Measurements from ENCODE around the gene NPDC1. TPM values are rescaled to one million over a fixed set of nuclear protein-coding genes. Genes with fewer than 3 reads are reported as not detected.

The NPDC1 gene
- total and polyA plus RNA-seq, 2 donors (not counting 1 experiment from before 2014, with no cell fraction given): 9.0 to 15.7 TPM

DNA sequence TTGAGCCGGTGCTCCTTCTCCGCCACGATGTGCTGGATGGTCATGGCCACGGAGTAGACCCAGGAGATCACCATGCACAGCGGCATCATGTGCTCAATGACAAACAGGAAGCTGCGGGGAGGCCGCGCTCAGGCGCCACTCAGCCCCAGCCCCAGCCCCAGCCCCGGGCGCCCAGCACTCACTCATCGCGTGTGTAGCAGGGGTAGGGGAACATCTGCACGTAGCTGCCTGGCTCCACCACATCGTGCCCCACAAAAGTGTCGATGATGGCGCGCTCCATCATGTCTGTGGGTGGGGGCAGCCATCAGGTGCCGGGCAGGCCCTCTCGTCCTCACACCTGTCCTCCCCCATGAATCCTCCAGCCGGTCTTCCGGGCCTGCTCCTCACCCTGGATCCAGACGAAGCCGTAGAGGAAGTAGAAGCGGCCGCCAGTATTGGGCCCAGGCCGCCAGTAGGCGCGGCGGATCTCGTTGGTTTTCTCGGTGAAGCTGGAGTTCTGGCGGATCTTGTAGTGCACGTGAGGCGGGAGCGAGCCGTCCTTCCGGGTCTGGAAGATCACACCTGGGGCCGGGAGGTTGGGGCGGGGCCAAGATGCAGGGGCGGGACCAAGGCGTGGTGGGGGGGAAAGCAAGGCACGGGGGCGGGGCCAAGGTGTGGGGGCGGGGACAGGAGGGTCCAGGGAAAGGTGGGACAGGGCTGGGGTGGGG lies 28.0 kb downstream of the NPDC1 start:
- no peaks in the 10 kb centered on the region for H4K20me1 ChIP-seq (ENCODE audit: control insufficient read depth, extremely low read depth, insufficient read depth, low read length)
- H2AFZ ChIP-seq (ENCODE audit: low read length): no peak overlapping the region
- H3K4me1 ChIP-seq (ENCODE audit: control insufficient read depth, extremely low read depth, insufficient read depth, low read length): no peaks in the 10 kb centered on the region
- no peaks in the 10 kb centered on the region for H3K27me3 ChIP-seq (ENCODE audit: control insufficient read depth, insufficient read depth, low read length)
- H3K79me2 ChIP-seq (ENCODE audit: control insufficient read depth, insufficient read depth, low read length): no peaks in the 10 kb centered on the region
- no peak for TF ChIP-seq EZH2 (IDR thresholded peaks at IDR 0.05; ENCODE audit: low read length, missing control alignments)
- no peak for TF ChIP-seq CTCF (conservative IDR thresholded peaks at IDR 0.05 in 1 of 2, IDR thresholded peaks at IDR 0.05 in 1 of 2; ENCODE audit: low read depth in 1 of 2, low read length in 2 of 2)
- H3K4me2 ChIP-seq (ENCODE audit: extremely low read depth, insufficient read depth, low read length): no peak overlapping the region
- no peaks in the 10 kb centered on the region for H3K9me3 ChIP-seq (ENCODE audit: control insufficient read depth, insufficient read depth, low read depth, low read length)
- H3K36me3 ChIP-seq (ENCODE audit: control insufficient read depth, insufficient read depth, low read length): peaks cover 10% of the 10 kb centered on the region
- H3K27ac ChIP-seq (ENCODE audit: insufficient read depth, low read length): no peak overlapping the region
- H3K4me3 ChIP-seq (replicated peaks in 1 of 4; ENCODE audit: control extremely low read depth in 1 of 4, insufficient read depth in 1 of 4, low read depth in 3 of 4, low read length in 4 of 4): no peak overlapping the region
- no peak for DNase-seq (ENCODE audit: low read depth in 2 of 2)
- H3K9ac ChIP-seq (ENCODE audit: insufficient read depth, low read length): no peak overlapping the region

DNA sequence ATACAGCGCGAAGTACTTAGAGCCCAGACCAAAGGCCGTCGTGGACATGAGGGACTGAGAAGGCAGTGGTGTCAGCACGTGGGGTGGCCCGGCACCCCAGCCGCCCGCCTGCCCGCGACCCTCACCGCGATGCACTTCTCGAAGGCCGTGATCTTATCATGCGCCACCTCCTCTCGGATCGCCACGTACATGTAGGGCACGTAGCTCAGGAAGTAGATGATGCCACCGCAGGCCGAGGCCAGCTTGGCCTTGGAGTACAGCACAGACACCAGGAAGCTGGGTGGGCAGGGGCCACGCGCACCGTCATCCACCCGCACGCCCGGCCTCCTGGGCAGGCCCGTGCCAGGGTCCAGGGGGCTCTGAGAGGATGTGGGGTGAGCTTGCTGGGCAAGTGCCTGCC lies 28.9 kb downstream of the NPDC1 start:
- no peak for DNase-seq (ENCODE audit: low read depth in 2 of 2)
- Histone ChIP-seq H3K9me3 (ENCODE audit: control insufficient read depth, insufficient read depth, low read depth, low read length) (no peaks in the 10 kb centered on the region), H3K27me3 (ENCODE audit: control insufficient read depth, insufficient read depth, low read length) (no peaks in the 10 kb centered on the region)

GRCh38 chr9:137016436-137016835 lies 29.5 kb downstream of the NPDC1 start:
- H2AFZ ChIP-seq (ENCODE audit: low read length): no peak overlapping the region

More for the DNA sequence above, 28.9 kb downstream of the NPDC1 start:
- H3K9ac ChIP-seq (ENCODE audit: insufficient read depth, low read length): no peak overlapping the region
- H3K4me1 ChIP-seq (ENCODE audit: control insufficient read depth, extremely low read depth, insufficient read depth, low read length): no peaks in the 10 kb centered on the region
- H3K27ac ChIP-seq (ENCODE audit: insufficient read depth, low read length): no peak overlapping the region
- TF ChIP-seq EZH2 (IDR thresholded peaks at IDR 0.05; ENCODE audit: low read length, missing control alignments): no peak
- no peak for TF ChIP-seq CTCF (conservative IDR thresholded peaks at IDR 0.05 in 1 of 2, IDR thresholded peaks at IDR 0.05 in 1 of 2; ENCODE audit: low read depth in 1 of 2, low read length in 2 of 2)
- H3K79me2 ChIP-seq (ENCODE audit: control insufficient read depth, insufficient read depth, low read length): no peaks in the 10 kb centered on the region
- no peak overlapping the region for H3K4me3 ChIP-seq (replicated peaks in 1 of 4; ENCODE audit: control extremely low read depth in 1 of 4, insufficient read depth in 1 of 4, low read depth in 3 of 4, low read length in 4 of 4)
- no peak overlapping the region for H3K4me2 ChIP-seq (ENCODE audit: extremely low read depth, insufficient read depth, low read length)
- peaks cover 10% of the 10 kb centered on the region for H3K36me3 ChIP-seq (ENCODE audit: control insufficient read depth, insufficient read depth, low read length)
- no peaks in the 10 kb centered on the region for H4K20me1 ChIP-seq (ENCODE audit: control insufficient read depth, extremely low read depth, insufficient read depth, low read length)
- H2AFZ ChIP-seq (ENCODE audit: low read length): no peak overlapping the region

More at GRCh38 chr9:137016436-137016835, 29.5 kb downstream of the NPDC1 start:
- DNase-seq (ENCODE audit: low read depth in 2 of 2): no peak
- TF ChIP-seq EZH2 (IDR thresholded peaks at IDR 0.05; ENCODE audit: low read length, missing control alignments) (no peak), CTCF (conservative IDR thresholded peaks at IDR 0.05 in 1 of 2, IDR thresholded peaks at IDR 0.05 in 1 of 2; ENCODE audit: low read depth in 1 of 2, low read length in 2 of 2) (no peak)
- no peaks in the 10 kb centered on the region for H3K79me2 ChIP-seq (ENCODE audit: control insufficient read depth, insufficient read depth, low read length)
- H3K27ac ChIP-seq (ENCODE audit: insufficient read depth, low read length): no peak overlapping the region
- peaks cover 11% of the 10 kb centered on the region for H3K36me3 ChIP-seq (ENCODE audit: control insufficient read depth, insufficient read depth, low read length)
- H3K9ac ChIP-seq (ENCODE audit: insufficient read depth, low read length): no peak overlapping the region
- H4K20me1 ChIP-seq (ENCODE audit: control insufficient read depth, extremely low read depth, insufficient read depth, low read length): no peaks in the 10 kb centered on the region
- no peak overlapping the region for H3K4me3 ChIP-seq (replicated peaks in 1 of 4; ENCODE audit: control extremely low read depth in 1 of 4, insufficient read depth in 1 of 4, low read depth in 3 of 4, low read length in 4 of 4)
- H3K4me2 ChIP-seq (ENCODE audit: extremely low read depth, insufficient read depth, low read length): no peak overlapping the region
- no peaks in the 10 kb centered on the region for H3K9me3 ChIP-seq (ENCODE audit: control insufficient read depth, insufficient read depth, low read depth, low read length)
- no peaks in the 10 kb centered on the region for H3K4me1 ChIP-seq (ENCODE audit: control insufficient read depth, extremely low read depth, insufficient read depth, low read length)
- no peaks in the 10 kb centered on the region for H3K27me3 ChIP-seq (ENCODE audit: control insufficient read depth, insufficient read depth, low read length)
